ENCODE measurements around the gene ZNF628.

ZNF628 gene

DNA sequence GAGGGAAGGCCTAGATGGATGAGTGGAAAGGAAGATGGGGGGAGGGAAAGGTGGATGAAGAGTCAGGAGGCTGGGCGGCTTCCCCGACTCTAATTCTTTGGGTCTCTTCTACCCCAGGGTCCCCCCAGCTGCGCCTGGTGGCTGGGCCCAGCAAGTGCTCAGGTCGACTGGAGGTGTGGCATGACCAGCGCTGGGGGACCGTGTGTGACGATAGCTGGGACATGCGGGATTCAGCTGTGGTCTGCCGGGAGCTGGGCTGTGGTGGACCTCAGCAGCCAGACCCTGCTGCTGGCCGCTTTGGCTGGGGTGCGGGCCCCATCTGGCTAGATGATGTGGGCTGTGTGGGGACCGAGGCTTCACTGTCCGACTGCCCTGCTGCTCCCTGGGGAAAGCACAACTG is 21.3 kb downstream of the ZNF628 start:
- no peak for DNase-seq (ENCODE audit: low read depth in 2 of 2)

- no peak for DNase-seq (ENCODE audit: low read depth in 2 of 2)
Measured at GRCh38 chr19:55498246-55498840, 21.9 kb downstream of the ZNF628 start.

GRCh38 chr19:55500368-55500952 is 24.0 kb downstream of the ZNF628 start:
- DNase-seq (ENCODE audit: low read depth in 2 of 2), result no peak

DNA sequence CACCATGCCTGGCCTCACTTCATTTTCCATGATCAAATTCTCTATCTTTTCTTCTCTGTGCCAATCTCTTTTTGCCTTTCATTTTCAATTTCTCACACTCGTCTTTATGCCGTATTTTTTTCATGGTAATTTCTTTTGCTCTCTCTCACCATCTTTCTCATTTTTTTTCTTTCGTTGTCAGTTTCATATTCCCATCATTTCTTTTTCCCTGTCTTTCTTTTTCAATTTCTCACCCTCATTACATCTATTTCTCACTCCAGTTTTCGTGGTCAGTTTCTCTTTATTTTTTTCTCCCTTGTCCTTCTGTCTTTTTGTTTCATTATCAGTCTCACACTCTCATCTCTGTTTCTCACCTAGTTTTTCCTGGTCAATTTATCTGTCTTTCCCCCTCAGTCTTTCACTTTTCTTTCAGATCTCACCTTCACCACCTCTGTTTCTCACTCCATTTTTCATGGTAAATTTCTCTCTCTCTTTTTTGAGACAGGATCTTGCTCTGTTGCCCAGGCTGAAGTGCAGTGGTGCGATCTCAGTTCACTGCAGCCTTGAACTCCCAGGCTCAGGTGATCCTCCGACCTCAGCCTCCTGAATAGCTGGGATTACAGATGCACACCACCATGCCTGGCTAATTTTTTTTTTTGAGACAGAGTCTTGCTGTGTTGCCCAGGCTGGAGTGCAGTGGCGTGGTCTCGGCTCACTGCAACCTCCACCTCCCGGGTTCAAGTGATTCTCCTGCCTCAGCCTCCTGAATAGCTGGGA is 26.0 kb downstream of the ZNF628 start:
- DNase-seq (ENCODE audit: low read depth in 2 of 2), result no peak

- no peak for DNase-seq (ENCODE audit: low read depth in 2 of 2)
Measured at GRCh38 chr19:55503157-55503501, 26.7 kb downstream of the ZNF628 start.

- peak; percentile 81 to 88 for DNase-seq (ENCODE audit: low read depth in 2 of 2)
Measured at GRCh38 chr19:55503502-55504251, 27.3 kb downstream of the ZNF628 start.

DNA sequence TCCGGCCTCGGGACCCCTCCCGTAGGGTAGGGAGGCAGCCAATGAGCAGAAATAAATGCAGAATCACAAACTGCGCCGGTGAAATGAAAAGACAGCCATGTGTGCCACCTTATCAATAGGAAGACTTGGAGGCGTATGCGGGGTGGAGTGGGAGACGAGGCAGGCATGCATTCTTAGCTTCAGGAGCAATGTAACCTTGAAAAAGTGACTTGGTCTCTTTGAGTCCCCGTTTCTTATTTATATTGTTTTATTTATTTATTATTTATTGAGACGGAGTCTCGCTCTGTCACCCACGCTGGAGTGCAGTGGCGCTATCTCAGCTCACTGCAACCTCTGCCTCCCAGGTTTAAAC is 27.8 kb downstream of the ZNF628 start:
- no peak for DNase-seq (ENCODE audit: low read depth in 2 of 2)

DNA sequence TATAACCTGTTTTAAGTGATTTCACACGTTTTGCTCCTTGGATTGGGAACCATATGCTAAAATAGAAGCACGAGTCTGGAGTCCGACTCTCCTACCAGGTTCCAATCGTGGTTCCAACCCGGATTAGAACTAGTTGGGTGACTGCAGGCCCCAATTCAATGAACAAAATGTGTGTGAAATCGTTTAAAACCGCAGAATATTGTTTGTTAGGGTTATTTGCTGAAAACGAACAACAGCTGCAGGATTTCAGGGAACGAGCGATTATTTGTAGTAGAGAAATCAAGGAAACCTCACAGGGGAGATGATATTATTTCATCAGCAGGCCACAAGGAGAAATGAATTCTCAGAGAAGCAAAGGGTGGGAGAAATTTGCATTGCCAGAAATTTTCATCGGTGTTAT is 28.6 kb downstream of the ZNF628 start:
- no peak for DNase-seq (ENCODE audit: low read depth in 2 of 2)

DNA sequence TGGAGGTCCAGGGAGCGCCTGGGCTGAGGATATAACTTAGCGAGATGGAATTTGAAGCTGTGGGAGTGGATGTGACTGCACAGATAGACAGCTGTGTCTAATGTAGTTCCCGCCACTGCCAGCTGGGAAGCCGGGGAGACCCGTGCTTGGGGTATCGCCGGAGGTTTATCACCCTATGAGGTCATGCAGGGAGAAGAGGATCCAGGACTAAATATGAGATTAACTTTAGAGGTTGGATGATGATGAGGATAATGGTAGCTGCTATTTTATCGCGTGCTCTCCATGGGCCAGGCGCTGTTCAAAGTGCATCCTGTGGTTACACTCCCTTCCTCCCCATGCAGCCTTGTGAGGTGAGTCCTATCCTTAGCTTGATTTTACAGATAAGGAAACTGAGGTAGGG is 31.7 kb downstream of the ZNF628 start:
- DNase-seq (ENCODE audit: low read depth in 2 of 2), result no peak

DNA sequence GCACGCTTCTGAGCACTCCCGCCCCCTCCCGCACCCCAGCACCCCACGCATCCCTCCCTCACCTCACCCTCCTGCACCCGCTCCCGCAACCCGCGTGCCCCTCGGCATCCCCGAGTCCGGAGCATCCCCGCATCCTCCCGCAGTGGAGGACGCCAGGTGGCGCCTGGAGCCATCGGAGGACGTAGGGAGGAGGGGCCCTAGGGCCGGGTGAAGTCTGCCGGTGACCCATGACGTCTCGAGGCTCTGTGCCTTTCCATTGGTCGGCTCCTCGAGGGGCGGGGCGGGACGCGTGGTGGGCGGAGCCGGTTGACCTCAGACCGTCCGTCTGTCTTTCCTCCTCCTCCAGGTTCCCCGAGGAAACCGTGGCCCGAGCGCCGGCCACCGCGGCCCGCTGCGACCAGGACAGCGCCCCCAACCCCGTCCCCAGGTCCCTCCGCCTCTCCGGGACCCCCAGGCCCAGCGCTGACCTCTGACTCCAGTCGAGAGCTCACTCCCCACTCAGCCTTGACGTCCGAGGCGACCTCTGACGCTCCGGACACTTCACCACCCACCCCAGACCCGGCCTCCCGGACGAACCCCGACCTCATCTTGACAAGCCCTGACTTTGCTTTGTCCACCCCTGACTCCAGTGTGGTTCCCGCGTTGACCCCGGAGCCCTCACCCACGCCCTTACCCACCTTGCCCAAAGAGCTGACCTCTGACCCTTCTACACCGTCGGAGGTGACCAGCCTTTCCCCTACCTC is 40.6 kb downstream of the ZNF628 start:
- peak; percentile 80 to 83 for DNase-seq (ENCODE audit: low read depth in 2 of 2)

DNA sequence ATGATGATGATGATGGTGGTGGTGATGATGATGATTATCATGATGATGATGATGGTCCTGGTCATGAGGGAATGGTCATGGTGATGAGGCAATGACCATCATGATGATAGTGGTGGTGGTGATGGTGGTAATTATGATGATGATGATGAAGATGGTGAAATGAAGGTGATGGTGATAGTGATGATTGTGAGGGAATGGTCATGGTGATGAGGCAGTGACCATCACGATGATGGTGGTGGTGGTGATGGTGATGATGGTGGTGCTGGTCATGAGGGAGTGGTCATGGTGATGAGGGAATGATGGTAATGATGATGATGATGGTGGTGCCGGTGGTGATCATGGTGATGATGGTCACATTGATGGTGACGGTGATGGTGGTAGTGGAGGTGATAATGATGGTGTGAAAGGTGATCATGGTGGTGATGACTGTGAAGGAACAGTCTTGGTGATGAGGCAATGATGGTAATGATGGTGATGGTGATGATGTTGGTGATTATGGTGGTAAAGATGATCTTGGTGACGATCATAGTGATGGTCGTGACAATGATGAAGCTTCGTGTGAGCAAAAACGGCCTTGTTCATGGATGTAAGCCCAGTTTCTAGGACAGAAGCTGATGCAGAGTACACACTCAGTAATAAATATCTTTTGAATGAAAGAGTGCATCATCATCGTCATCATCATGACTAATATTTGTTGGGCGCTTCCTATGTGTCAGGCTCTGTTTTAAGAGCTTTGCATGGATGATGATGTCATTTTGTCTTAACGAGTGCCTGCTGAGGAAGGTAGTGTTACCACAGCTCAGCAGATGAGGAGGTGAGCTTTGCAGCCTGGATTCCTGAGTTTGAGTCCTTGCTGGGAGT is 43.3 kb downstream of the ZNF628 start:
- DNase-seq (ENCODE audit: low read depth in 2 of 2), result no peak

- no peak for DNase-seq (ENCODE audit: low read depth in 2 of 2)
Measured at GRCh38 chr19:55520691-55521292, 44.4 kb downstream of the ZNF628 start.

DNA sequence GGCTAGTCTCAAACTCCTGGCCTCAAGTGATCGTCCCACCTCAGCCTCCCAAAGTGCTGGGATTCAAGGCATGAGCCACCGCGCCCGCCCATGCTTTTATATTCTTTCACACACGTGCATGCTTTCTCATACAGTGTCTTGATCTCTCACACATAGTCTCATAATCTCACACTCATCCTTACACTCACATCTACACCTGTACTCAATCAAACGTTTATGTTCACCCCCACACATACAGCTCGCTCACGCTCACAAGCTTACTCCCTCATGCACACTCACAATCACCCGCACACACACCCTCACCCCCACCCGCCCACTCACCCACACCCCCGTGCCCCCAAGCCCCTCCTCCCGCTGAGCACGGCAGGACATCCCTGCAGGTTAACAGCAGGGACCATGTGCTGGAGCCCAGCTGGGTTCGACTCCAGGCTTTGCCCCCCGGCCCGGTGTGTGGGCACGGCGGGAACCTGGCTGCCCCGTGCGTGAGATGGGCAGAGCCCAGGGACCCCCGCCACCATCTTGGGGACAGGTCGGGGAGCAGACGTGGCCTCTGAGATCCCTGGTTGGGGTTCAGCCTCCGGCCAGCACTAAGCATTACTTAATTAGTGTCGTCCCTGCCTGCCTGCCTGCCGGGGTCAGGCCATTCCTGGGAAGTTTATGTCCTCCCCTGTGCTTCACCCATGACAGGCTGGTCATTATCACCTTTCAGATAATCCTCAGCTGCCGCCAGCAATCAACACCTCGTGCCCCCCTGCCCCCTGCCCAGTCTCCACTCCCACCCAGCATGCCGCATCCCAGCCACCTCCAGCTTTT is 49.1 kb downstream of the ZNF628 start:
- DNase-seq (ENCODE audit: low read depth in 2 of 2), result no peak

DNA sequence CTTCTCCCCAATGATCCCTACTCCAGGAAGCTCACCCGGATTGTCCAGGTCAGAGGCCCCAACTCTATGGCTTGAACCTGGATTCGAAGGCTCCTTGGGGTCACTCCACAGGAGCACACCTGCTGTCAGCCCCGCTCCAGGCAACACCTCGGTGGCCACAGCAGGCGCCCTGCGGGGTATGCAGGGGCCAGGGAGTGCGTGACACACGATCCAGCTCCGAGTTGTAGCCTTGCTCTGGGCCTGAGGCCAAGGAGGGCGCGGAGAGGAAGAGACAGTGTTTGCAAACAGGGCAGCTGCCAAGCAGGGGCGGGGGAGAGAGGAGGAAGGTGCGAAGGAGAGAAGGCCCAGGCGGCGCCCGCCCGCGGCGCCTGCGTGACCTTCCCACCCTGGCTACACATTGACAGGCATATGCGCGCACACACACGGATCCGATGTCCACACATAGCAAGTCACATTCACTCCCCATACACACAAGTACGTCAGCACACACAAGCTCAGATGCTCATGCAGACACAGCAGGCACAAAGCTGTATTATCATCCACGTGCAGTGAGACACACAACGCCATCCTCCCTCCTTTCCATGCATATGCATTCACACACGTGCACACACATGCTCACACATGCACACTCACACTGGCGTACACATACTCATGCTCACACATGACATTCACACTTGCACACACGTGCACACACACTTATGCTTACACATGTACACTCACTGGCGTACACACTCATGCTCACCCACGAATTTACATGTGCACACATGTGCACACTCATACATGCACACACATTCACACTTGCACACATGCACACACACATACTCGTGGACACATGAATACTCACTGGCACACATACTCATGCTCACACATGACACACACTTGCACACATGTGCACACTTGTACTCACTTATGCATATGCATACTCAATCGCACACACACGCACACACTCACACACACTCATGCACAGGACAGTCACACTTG is 50.1 kb downstream of the ZNF628 start:
- no peak for DNase-seq (ENCODE audit: low read depth in 2 of 2)

DNA sequence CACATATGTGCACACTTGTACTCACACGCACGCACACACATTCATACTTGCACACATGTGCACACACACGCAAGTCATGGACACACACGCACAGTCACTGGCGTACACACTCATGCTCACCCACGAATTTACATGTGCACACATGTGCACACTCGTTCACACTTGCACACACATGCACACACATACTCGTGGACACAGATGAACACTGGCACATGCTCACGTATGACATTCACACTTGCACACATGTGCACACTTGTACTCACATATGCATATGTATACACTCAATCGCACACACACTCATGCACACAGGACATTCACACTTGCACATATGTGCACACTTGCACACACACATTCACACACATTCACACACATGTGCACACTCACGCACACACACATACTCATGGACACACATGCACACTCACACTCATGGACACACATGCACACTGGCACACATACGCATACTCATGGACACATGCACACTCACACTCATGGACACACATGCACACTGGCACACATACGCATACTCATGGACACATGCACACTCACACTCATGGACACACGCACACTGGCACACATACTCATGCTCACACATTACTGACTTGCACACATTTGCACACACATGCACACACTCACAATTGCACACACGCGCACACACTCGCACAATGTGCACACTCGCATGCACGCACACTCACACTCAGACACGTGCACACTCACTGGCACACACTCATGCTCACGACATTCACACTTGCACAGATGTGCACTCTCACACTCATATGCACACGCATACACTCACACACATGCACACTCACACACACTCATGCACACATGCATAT is 51.0 kb downstream of the ZNF628 start:
- no peak for DNase-seq (ENCODE audit: low read depth in 2 of 2)

GRCh38 chr19:55528030-55528803 is 51.8 kb downstream of the ZNF628 start:
- no peak for DNase-seq (ENCODE audit: low read depth in 2 of 2)
